HEK293 (cell line): ENCODE measurements around the gene VPS13D.

Source experiments
- CTCF ChIA-PET: fragments of 350-600 bp; formaldehyde crosslinking; extraction: SDS; loops from one replicate; lab custom pipeline; 2021; ENCODE audit warnings: antibody characterized with exemption; lab: Yijun Ruan, JAX
- POLR2A ChIA-PET: fragments of 300-600 bp; formaldehyde crosslinking; extraction: SDS; loops from one replicate; lab custom pipeline; 2020; ENCODE audit warnings: antibody characterized with exemption, inconsistent platforms; lab: Yijun Ruan, JAX
- H3K27ac ChIP-seq: fragments of 200-500 bp; sonication (Bioruptor generic); 2 replicates; pipeline ENCODE4 v1.5.1; 2014; ENCODE audit warnings: low read depth, low read length, control low read depth, inconsistent platforms; ENCODE audit errors: extremely low read depth
- H3K36me3 ChIP-seq, 2 experiments: fragments of 200-500 bp in 1 of 2; sonication (Bioruptor generic) in 1 of 2; 1 replicate in 1 of 2; 2 replicates in 1 of 2; pipeline ENCODE4 v1.5.1; 2014 to 2017; ENCODE audit warnings: inconsistent platforms in 2 of 2, low read length in 2 of 2; ENCODE audit not compliant: control insufficient read depth in 2 of 2, insufficient read depth in 1 of 2
- H3K4me1 ChIP-seq: fragments of 200-500 bp; sonication (Bioruptor generic); 2 replicates; pipeline ENCODE4 v1.5.1; 2014; ENCODE audit warnings: mild to moderate bottlenecking, low read length, inconsistent platforms; ENCODE audit not compliant: control insufficient read depth, insufficient read depth
- H3K4me3 ChIP-seq: 2 replicates; pipeline ENCODE4 v1.5.1; 2011; ENCODE audit warnings: low read depth, mild to moderate bottlenecking, control low read depth, low read length, moderate library complexity
- H3K9me3 ChIP-seq: fragments of 200-500 bp; sonication (Bioruptor generic); 2 replicates; pipeline ENCODE4 v1.5.1; 2014; ENCODE audit warnings: low read depth, low read length, inconsistent platforms; ENCODE audit not compliant: control insufficient read depth, insufficient read depth
- KLF1 ChIP-seq: fragments of 450-650 bp; formaldehyde crosslinking; IDR thresholded peaks from 2 replicates; pipeline ENCODE4 v1.5.1; 2016; ENCODE audit warnings: missing biosample characterization, missing genetic modification characterization
- OSR2 ChIP-seq: fragments of 450-650 bp; formaldehyde crosslinking; IDR thresholded peaks from 2 replicates; pipeline ENCODE4 v1.5.1; 2016; ENCODE audit warnings: missing biosample characterization, missing genetic modification characterization
- OVOL3 ChIP-seq: fragments of 450-650 bp; formaldehyde crosslinking; IDR thresholded peaks from 2 replicates; pipeline ENCODE4 v1.5.1; 2016; ENCODE audit warnings: missing biosample characterization, missing genetic modification characterization
- SP2 ChIP-seq: fragments of 450-650 bp; formaldehyde crosslinking; IDR thresholded peaks from 2 replicates; pipeline ENCODE4 v1.5.1; 2016; ENCODE audit warnings: missing biosample characterization, missing genetic modification characterization
- SP7 ChIP-seq: fragments of 450-650 bp; formaldehyde crosslinking; IDR thresholded peaks from 2 replicates; pipeline ENCODE4 v1.5.1; 2016; ENCODE audit warnings: missing biosample characterization, missing genetic modification characterization
- WT1 ChIP-seq: fragments of 450-650 bp; formaldehyde crosslinking; IDR thresholded peaks from 2 replicates; pipeline ENCODE4 v1.5.1; 2016; ENCODE audit warnings: missing biosample characterization, missing genetic modification characterization
- ZBTB1 ChIP-seq: fragments of 450-650 bp; formaldehyde crosslinking; IDR thresholded peaks from 2 replicates; pipeline ENCODE4 v1.5.1; 2016; ENCODE audit warnings: missing biosample characterization, missing genetic modification characterization
- ZFP37 ChIP-seq: fragments of 450-650 bp; formaldehyde crosslinking; IDR thresholded peaks from 2 replicates; pipeline ENCODE4 v1.5.1; 2016; ENCODE audit warnings: missing biosample characterization, missing genetic modification characterization
- ZNF121 ChIP-seq: fragments of 450-650 bp; formaldehyde crosslinking; IDR thresholded peaks from 2 replicates; pipeline ENCODE4 v1.5.1; 2016; ENCODE audit warnings: missing biosample characterization, missing genetic modification characterization
- ZNF132 ChIP-seq: fragments of 450-650 bp; formaldehyde crosslinking; IDR thresholded peaks from 2 replicates; pipeline ENCODE4 v1.5.1; 2017; ENCODE audit warnings: missing biosample characterization, missing genetic modification characterization, borderline replicate concordance
- ZNF202 ChIP-seq: fragments of 450-650 bp; formaldehyde crosslinking; IDR thresholded peaks from 2 replicates; pipeline ENCODE4 v1.5.1; 2016; ENCODE audit warnings: missing biosample characterization, missing genetic modification characterization, borderline replicate concordance
- ZNF239 ChIP-seq: fragments of 450-650 bp; formaldehyde crosslinking; IDR thresholded peaks from 2 replicates; pipeline ENCODE4 v1.5.1; 2016; ENCODE audit warnings: missing biosample characterization, missing genetic modification characterization
- ZNF354C ChIP-seq: fragments of 450-650 bp; formaldehyde crosslinking; IDR thresholded peaks from 2 replicates; pipeline ENCODE4 v1.5.1; 2016; ENCODE audit warnings: missing biosample characterization, missing genetic modification characterization, low read depth, borderline replicate concordance
- ZNF561 ChIP-seq: fragments of 450-650 bp; IDR thresholded peaks from 2 replicates; pipeline ENCODE4 v1.5.1; 2018; ENCODE audit warnings: missing biosample characterization, missing genetic modification characterization, borderline replicate concordance
- ZNF629 ChIP-seq: fragments of 450-650 bp; formaldehyde crosslinking; IDR thresholded peaks from 2 replicates; pipeline ENCODE4 v1.5.1; 2017; ENCODE audit warnings: missing biosample characterization, missing genetic modification characterization
- ZNF660 ChIP-seq: fragments of 450-650 bp; IDR thresholded peaks from 2 replicates; pipeline ENCODE4 v1.5.1; 2018; ENCODE audit warnings: missing biosample characterization, mild to moderate bottlenecking, missing genetic modification characterization
- ZNF777 ChIP-seq: fragments of 450-650 bp; formaldehyde crosslinking; IDR thresholded peaks from 2 replicates; pipeline ENCODE4 v1.5.1; 2017; ENCODE audit warnings: missing biosample characterization, missing genetic modification characterization, borderline replicate concordance
- ZSCAN23 ChIP-seq: fragments of 450-650 bp; formaldehyde crosslinking; IDR thresholded peaks from 2 replicates; pipeline ENCODE4 v1.5.1; 2016; ENCODE audit warnings: missing biosample characterization, missing genetic modification characterization
- TF ChIP-seq, protein P1 (sequence below): fragments of 450-650 bp; formaldehyde crosslinking; IDR thresholded peaks from 2 replicates; pipeline ENCODE4 v1.5.1; 2016; ENCODE audit warnings: missing biosample characterization, missing genetic modification characterization
- TF ChIP-seq, protein P2 (sequence below): fragments of 450-650 bp; formaldehyde crosslinking; IDR thresholded peaks from 2 replicates; pipeline ENCODE4 v1.5.1; 2016; ENCODE audit warnings: missing biosample characterization, missing genetic modification characterization, borderline replicate concordance

Gene VPS13D

DNA sequence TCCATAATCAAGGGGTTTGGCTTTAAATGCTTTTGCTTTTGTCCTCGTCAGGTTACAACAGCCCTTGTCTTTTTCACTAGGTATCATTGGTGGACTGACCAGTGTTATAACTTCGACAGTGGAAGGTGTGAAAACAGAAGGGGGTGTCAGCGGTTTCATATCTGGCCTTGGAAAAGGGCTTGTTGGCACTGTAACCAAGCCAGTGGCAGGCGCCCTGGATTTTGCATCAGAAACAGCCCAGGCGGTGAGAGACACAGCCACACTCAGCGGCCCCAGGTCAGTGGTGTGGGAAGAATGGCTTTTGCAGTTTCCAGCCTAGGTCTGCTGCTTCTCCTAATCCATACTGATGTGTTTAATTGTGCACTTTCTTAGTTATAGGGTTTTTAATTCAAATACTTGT lies 230.3 kb downstream of the VPS13D start:
- H3K27ac ChIP-seq = no peak overlapping the region
- TF ChIP-seq ZNF629 (no peak), ZNF202 (tag by site-specific recombination) (no peak), ZNF561 (tag by site-specific recombination) (no peak), ZNF121 (tag by site-specific recombination) (no peak), OVOL3 (tag by site-specific recombination) (no peak), ZFP37 (no peak), SP2 (no peak), ZNF777 (tag by site-specific recombination) (no peak), ZSCAN23 (no peak), ZNF354C (tag by site-specific recombination) (no peak), SP7 (no peak), OSR2 (tag by site-specific recombination) (no peak), ZNF660 (tag by site-specific recombination) (no peak), ZNF132 (tag by site-specific recombination) (no peak), KLF1 (tag by site-specific recombination) (no peak), WT1 (tag by site-specific recombination) (no peak), ZNF239 (tag by site-specific recombination) (no peak), ZBTB1 (tag by site-specific recombination) (no peak)
- TF ChIP-seq, protein P1, sequence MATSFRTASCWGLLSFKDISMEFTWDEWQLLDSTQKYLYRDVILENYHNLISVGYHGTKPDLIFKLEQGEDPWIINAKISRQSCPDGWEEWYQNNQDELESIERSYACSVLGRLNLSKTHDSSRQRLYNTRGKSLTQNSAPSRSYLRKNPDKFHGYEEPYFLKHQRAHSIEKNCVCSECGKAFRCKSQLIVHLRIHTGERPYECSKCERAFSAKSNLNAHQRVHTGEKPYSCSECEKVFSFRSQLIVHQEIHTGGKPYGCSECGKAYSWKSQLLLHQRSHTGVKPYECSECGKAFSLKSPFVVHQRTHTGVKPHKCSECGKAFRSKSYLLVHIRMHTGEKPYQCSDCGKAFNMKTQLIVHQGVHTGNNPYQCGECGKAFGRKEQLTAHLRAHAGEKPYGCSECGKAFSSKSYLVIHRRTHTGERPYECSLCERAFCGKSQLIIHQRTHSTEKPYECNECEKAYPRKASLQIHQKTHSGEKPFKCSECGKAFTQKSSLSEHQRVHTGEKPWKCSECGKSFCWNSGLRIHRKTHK (tag by site-specific recombination) = no peak
- TF ChIP-seq, protein P2, sequence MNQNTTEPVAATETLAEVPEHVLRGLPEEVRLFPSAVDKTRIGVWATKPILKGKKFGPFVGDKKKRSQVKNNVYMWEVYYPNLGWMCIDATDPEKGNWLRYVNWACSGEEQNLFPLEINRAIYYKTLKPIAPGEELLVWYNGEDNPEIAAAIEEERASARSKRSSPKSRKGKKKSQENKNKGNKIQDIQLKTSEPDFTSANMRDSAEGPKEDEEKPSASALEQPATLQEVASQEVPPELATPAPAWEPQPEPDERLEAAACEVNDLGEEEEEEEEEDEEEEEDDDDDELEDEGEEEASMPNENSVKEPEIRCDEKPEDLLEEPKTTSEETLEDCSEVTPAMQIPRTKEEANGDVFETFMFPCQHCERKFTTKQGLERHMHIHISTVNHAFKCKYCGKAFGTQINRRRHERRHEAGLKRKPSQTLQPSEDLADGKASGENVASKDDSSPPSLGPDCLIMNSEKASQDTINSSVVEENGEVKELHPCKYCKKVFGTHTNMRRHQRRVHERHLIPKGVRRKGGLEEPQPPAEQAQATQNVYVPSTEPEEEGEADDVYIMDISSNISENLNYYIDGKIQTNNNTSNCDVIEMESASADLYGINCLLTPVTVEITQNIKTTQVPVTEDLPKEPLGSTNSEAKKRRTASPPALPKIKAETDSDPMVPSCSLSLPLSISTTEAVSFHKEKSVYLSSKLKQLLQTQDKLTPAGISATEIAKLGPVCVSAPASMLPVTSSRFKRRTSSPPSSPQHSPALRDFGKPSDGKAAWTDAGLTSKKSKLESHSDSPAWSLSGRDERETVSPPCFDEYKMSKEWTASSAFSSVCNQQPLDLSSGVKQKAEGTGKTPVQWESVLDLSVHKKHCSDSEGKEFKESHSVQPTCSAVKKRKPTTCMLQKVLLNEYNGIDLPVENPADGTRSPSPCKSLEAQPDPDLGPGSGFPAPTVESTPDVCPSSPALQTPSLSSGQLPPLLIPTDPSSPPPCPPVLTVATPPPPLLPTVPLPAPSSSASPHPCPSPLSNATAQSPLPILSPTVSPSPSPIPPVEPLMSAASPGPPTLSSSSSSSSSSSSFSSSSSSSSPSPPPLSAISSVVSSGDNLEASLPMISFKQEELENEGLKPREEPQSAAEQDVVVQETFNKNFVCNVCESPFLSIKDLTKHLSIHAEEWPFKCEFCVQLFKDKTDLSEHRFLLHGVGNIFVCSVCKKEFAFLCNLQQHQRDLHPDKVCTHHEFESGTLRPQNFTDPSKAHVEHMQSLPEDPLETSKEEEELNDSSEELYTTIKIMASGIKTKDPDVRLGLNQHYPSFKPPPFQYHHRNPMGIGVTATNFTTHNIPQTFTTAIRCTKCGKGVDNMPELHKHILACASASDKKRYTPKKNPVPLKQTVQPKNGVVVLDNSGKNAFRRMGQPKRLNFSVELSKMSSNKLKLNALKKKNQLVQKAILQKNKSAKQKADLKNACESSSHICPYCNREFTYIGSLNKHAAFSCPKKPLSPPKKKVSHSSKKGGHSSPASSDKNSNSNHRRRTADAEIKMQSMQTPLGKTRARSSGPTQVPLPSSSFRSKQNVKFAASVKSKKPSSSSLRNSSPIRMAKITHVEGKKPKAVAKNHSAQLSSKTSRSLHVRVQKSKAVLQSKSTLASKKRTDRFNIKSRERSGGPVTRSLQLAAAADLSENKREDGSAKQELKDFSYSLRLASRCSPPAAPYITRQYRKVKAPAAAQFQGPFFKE (tag by site-specific recombination) = no peak
- TF ChIP-seq, all 188 proteins: peak for 0
- ChIA-PET CTCF (no interaction called here), POLR2A (no interaction called here)
- H3K36me3 ChIP-seq = peaks cover 0 to 56% of the 10 kb centered on the region in 2 experiments; a peak in 1 of 3 replicates
- no peak overlapping the region for H3K4me3 ChIP-seq
- H3K4me1 ChIP-seq = peaks cover 2% of the 10 kb centered on the region; the same call in 1 of the 2 replicates
- no peaks in the 10 kb centered on the region for H3K9me3 ChIP-seq
